Activated naive CD4-positive, alpha-beta T cell treated with anti-CD3 and anti-CD28 coated beads, Interleukin-2, amount 50 U/mL, for 72 hours (primary cell): Measurements from ENCODE around the gene ABCC3. TPM values are rescaled to one million over a fixed set of nuclear protein-coding genes. Genes with fewer than 3 reads are reported as not detected.

ENCODE experiments used
- ATAC-seq, 2 donors: fragments of 150-1000 bp; cut with Tn5 transposase; 2 replicates each; pipeline ENCODE4 v1.10.0; 2021; ENCODE audit warnings: mild to moderate bottlenecking in 2 of 2, moderate library complexity in 2 of 2
- DNase-seq, 2 donors: peaks; one replicate each; pipeline ENCODE4 v3.0.0; 2021 to 2022; ENCODE audit warnings: low spot score in 2 of 2
- H3K27ac Mint-ChIP-seq, 2 donors: one replicate each; pipeline ENCODE4 v1.8.0; 2022; ENCODE audit warnings: mild to moderate bottlenecking in 2 of 2, mixed read lengths in 2 of 2
- H3K36me3 Mint-ChIP-seq, 2 donors: one replicate each; pipeline ENCODE4 v1.8.0; 2022; ENCODE audit warnings: mixed read lengths in 2 of 2
- H3K9me3 Mint-ChIP-seq, 2 donors: one replicate each; pipeline ENCODE4 v1.8.0; 2022; ENCODE audit warnings: mixed read lengths in 2 of 2
- total RNA-seq, 2 donors: library from RNA; stranded (reverse); gene quantifications; one replicate each; pipeline ENCODE4 v1.2.3, GENCODE V29; 2022

ABCC3 gene
- total RNA-seq, 2 donors from 2014 or later = not detected

GRCh38 chr17:50649042-50649908 lies 14.6 kb downstream of the ABCC3 start:
- H3K36me3 Mint-ChIP-seq = peaks cover 0 to 6% of the 10 kb centered on the region in 2 donors
- no peak for DNase-seq
- ATAC-seq = no peak
- no peaks in the 10 kb centered on the region for H3K9me3 Mint-ChIP-seq
- no peak overlapping the region for H3K27ac Mint-ChIP-seq

- H3K9me3 Mint-ChIP-seq = no peaks in the 10 kb centered on the region
- DNase-seq (no peak), ATAC-seq (no peak)
- peaks cover 0 to 6% of the 10 kb centered on the region in 2 donors for H3K36me3 Mint-ChIP-seq
- H3K27ac Mint-ChIP-seq = no peak overlapping the region
These were observed 17.0 kb downstream of the ABCC3 start for GRCh38 chr17:50651661-50652060.

GRCh38 chr17:50653738-50654137 lies 19.1 kb downstream of the ABCC3 start:
- ATAC-seq (no peak), DNase-seq (no peak)
- Mint-ChIP-seq H3K27ac (no peak overlapping the region), H3K9me3 (no peaks in the 10 kb centered on the region), H3K36me3 (peaks cover 0 to 6% of the 10 kb centered on the region in 2 donors)

DNA sequence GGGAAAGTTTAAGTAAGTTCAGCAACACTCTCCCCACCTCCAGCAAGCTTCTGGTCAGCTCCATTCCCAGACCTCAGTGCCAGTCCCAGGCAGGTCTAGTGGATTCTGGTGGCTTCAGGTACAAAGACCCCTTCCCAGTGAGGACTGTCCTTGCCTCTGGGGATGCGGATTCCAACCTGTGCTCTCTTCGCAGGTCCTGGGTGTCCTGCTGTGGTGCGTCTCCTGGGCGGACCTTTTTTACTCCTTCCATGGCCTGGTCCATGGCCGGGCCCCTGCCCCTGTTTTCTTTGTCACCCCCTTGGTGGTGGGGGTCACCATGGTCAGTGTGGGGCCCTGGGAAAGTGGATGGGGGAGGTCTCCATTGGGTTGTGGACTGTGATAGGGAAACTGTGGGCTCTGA lies 21.8 kb downstream of the ABCC3 start:
- H3K36me3 Mint-ChIP-seq = peaks cover 0 to 6% of the 10 kb centered on the region in 2 donors
- no peak overlapping the region for H3K27ac Mint-ChIP-seq
- DNase-seq (no peak), ATAC-seq (no peak)
- no peaks in the 10 kb centered on the region for H3K9me3 Mint-ChIP-seq

- DNase-seq (no peak), ATAC-seq (no peak)
- Mint-ChIP-seq H3K36me3 (peaks cover 0 to 1% of the 10 kb centered on the region in 2 donors), H3K9me3 (no peaks in the 10 kb centered on the region), H3K27ac (no peak overlapping the region)
These were observed 22.4 kb downstream of the ABCC3 start for GRCh38 chr17:50657054-50657453.

GRCh38 chr17:50657627-50658026 lies 22.9 kb downstream of the ABCC3 start:
- DNase-seq (no peak), ATAC-seq (no peak)
- H3K27ac Mint-ChIP-seq = peak overlapping the region in 1 of 2 donors; percentile 14
- peaks cover 0 to 2% of the 10 kb centered on the region in 2 donors for H3K9me3 Mint-ChIP-seq
- H3K36me3 Mint-ChIP-seq = no peaks in the 10 kb centered on the region

- ATAC-seq (no peak), DNase-seq (no peak)
- H3K9me3 Mint-ChIP-seq = peaks cover 0 to 3% of the 10 kb centered on the region in 2 donors
- peak overlapping the region in 1 of 2 donors; percentile 72 for H3K27ac Mint-ChIP-seq
- no peaks in the 10 kb centered on the region for H3K36me3 Mint-ChIP-seq
These were observed 23.9 kb downstream of the ABCC3 start for GRCh38 chr17:50658616-50659015.

GRCh38 chr17:50659179-50659578 lies 24.5 kb downstream of the ABCC3 start:
- ATAC-seq (no peak), DNase-seq (no peak)
- H3K9me3 Mint-ChIP-seq = peaks cover 0 to 3% of the 10 kb centered on the region in 2 donors
- H3K27ac Mint-ChIP-seq = peak overlapping the region in 1 of 2 donors; percentile 72
- H3K36me3 Mint-ChIP-seq = no peaks in the 10 kb centered on the region

GRCh38 chr17:50660042-50660886 lies 25.6 kb downstream of the ABCC3 start:
- ATAC-seq (no peak), DNase-seq (no peak)
- Mint-ChIP-seq H3K27ac (peak overlapping the region; percentile 76 to 84), H3K9me3 (peaks cover 0 to 3% of the 10 kb centered on the region in 2 donors), H3K36me3 (no peaks in the 10 kb centered on the region)

DNA sequence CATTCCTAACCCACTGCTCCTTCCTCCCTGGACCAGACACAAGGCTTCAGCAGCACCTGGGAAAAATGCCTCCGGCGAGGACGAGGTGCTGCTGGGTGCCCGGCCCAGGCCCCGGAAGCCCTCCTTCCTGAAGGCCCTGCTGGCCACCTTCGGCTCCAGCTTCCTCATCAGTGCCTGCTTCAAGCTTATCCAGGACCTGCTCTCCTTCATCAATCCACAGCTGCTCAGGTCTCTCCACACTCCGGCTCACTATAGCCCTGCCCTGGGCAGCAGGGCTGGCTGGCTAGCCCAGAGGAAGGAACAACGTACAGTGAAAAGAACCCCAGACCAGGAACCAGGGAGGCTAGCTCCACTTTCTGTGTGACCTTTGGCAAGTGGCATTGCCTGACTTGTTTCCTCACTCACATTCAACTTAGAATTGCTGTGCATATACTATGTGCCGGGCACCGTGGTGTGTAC lies 26.2 kb downstream of the ABCC3 start:
- Mint-ChIP-seq H3K27ac (peak overlapping the region; percentile 76 to 84), H3K9me3 (peaks cover 0 to 3% of the 10 kb centered on the region in 2 donors), H3K36me3 (no peaks in the 10 kb centered on the region)
- ATAC-seq (no peak), DNase-seq (no peak)

- no peaks in the 10 kb centered on the region for H3K36me3 Mint-ChIP-seq
- DNase-seq (no peak), ATAC-seq (peak in 1 of 2 donors; percentile 29)
- H3K27ac Mint-ChIP-seq = peak overlapping the region; percentile 56 to 76
- H3K9me3 Mint-ChIP-seq = peaks cover 0 to 3% of the 10 kb centered on the region in 2 donors
These were observed 26.7 kb downstream of the ABCC3 start for GRCh38 chr17:50661348-50661747.

GRCh38 chr17:50661795-50662391 lies 27.2 kb downstream of the ABCC3 start:
- Mint-ChIP-seq H3K27ac (peak overlapping the region; percentile 32 to 76), H3K9me3 (peaks cover 0 to 3% of the 10 kb centered on the region in 2 donors), H3K36me3 (no peaks in the 10 kb centered on the region)
- peak; percentile 73 to 78 for ATAC-seq
- DNase-seq = peak in 1 of 2 donors; percentile 22

DNA sequence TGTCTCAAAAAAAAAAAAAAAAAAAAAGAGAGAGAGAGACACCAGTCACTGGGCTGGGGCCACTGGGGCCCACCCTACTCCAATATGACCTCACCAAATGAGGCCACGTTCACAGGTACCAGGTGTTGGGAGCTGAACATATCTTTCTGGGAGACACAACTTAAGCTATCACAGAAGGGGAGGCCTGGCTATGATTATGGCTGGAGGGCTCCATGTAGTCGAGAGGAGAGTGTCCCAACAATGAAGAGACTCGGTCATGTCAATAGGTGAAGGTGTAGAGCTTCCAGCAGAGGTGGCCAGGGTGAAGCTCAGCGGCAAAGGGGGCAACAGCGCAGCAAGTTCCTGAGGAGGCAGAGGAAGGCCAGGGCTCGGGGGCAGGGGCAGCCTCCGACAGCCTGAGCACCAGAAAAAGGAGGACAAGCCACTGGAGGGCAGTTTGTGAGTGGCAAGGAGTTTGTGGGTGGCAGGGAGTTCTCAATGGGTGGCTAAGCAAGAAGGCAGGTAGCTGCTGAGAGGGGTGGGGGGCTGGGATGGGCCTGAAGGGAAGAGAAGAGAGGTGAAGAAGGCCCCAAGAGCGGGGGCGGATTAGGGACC lies 28.0 kb downstream of the ABCC3 start:
- no peak for ATAC-seq
- peaks cover 0 to 3% of the 10 kb centered on the region in 2 donors for H3K9me3 Mint-ChIP-seq
- peak overlapping the region; percentile 75 to 76 for H3K27ac Mint-ChIP-seq
- DNase-seq = no peak
- H3K36me3 Mint-ChIP-seq = no peaks in the 10 kb centered on the region

DNA sequence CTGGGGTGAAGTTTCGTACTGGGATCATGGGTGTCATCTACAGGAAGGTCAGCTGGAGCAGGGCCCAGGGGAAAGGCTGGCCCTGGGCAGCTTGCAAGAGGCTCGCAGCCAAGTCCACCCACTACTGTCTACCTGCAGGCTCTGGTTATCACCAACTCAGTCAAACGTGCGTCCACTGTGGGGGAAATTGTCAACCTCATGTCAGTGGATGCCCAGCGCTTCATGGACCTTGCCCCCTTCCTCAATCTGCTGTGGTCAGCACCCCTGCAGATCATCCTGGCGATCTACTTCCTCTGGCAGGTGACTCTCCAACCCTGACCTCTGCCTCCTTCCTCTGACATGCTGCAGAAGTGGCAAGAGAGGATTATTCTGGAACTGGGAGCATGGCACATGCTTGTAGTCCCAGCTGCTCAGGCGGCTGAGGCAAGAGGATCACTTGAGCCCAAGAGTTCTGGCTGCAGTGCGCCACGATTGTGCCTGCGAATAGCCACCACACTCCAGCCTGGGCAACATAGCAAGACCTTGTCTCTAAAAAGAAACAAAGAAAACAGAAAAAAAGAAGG lies 29.2 kb downstream of the ABCC3 start:
- ATAC-seq (no peak), DNase-seq (no peak)
- H3K9me3 Mint-ChIP-seq = peaks cover 0 to 3% of the 10 kb centered on the region in 2 donors
- no peaks in the 10 kb centered on the region for H3K36me3 Mint-ChIP-seq
- H3K27ac Mint-ChIP-seq = peak overlapping the region in 1 of 2 donors; percentile 76

DNA sequence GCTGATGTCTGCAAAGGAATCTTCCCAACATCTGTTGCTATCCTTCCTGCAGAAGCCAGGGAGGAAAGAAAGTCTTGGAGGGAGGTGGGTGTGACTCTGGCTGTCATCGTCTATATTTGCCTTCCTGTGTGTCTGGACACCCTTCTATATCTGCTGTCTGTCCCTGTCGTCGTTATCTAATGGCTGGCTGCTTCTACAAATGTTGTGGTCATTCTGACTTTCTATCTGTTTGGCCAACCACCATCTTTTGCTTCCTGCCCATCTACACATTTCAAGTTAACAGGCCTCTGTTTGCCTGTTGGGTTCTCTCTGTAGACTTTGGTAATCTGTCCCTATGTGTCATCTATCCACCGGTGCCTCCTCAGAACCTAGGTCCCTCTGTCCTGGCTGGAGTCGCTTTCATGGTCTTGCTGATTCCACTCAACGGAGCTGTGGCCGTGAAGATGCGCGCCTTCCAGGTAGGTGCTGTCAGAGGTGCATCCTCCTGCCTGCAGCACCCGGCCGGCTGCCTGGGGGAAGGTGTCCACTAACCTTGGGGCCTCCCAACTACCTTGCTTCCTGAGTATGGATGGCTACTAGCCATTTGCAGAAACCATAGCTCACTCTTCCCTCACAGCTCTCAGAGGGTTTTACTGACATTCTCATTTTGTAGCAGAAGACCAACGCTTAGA lies 30.2 kb downstream of the ABCC3 start:
- Mint-ChIP-seq H3K36me3 (no peaks in the 10 kb centered on the region), H3K27ac (no peak overlapping the region), H3K9me3 (peaks cover 0 to 3% of the 10 kb centered on the region in 2 donors)
- DNase-seq (no peak), ATAC-seq (no peak)

DNA sequence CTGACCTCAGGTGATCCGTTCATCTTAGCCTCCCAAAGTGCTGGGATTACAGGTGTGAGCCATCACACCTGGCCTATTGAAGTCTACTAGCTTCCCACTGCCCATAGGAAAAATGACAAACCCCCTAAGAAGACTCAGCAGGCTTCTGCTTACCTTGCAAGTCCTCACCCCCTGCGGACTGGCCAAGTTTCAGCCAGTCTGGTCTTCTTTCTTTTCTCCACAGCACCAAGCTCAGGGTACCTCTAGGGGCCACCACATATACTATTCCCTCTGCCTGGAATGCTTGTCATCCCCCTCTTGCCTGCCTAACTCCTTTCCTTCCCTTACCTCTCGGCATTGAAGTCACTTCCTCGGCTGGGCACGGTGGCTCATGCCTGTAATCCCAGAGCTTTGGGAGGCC lies 31.2 kb downstream of the ABCC3 start:
- no peaks in the 10 kb centered on the region for H3K36me3 Mint-ChIP-seq
- H3K27ac Mint-ChIP-seq = no peak overlapping the region
- ATAC-seq (no peak), DNase-seq (no peak)
- H3K9me3 Mint-ChIP-seq = peaks cover 0 to 3% of the 10 kb centered on the region in 2 donors
